H1 (cell line): ENCODE data around the gene ACSF3. TPM values are rescaled to one million over a fixed set of nuclear protein-coding genes. Genes with fewer than 3 reads are reported as not detected.
A peak's percentile ranks its signal among the peaks of the same experiment; 100 is the strongest.

Experiments used
- CTCF ChIA-PET: fragments of 300-600 bp; sonication (Branson Sonifier 250); formaldehyde crosslinking; loops from one replicate; lab custom pipeline; 2021; ENCODE audit not compliant: partially characterized antibody; lab: Charles Lee
- POLR2A ChIA-PET: fragments of 300-600 bp; sonication (Branson Sonifier 250); formaldehyde crosslinking; loops from one replicate; lab custom pipeline; 2021; ENCODE audit warnings: inconsistent platforms; ENCODE audit not compliant: partially characterized antibody; lab: Charles Lee
- DNase-seq, 2 experiments: peaks; one replicate each; pipeline versions ENCODE4 v3.0.0 to v3.0.0-alpha.2; 2010 to 2022; ENCODE audit warnings: low spot score in 2 of 2, low read depth in 1 of 2, mixed read lengths in 1 of 2
- FAIRE-seq: peaks from 2 replicates; lab custom pipeline; 2011; peaks lifted over from hg19 to GRCh38; lab: Jason Lieb, UNC
- H2AFZ ChIP-seq: 2 replicates; pipeline ENCODE4 v1.8.1; 2012; ENCODE audit warnings: low read length, inconsistent platforms
- H2AK5ac ChIP-seq: 2 replicates; pipeline ENCODE4 v1.6.1; 2013; ENCODE audit warnings: low read depth, low read length
- H2BK120ac ChIP-seq: replicated peaks from 2 replicates; pipeline ENCODE3; 2013; ENCODE audit warnings: low read depth, low read length, inconsistent platforms
- H2BK12ac ChIP-seq: 2 replicates; pipeline ENCODE4 v1.6.1; 2013; ENCODE audit warnings: low read depth, low read length
- H2BK15ac ChIP-seq: 2 replicates; pipeline ENCODE4 v1.6.1; 2013; ENCODE audit warnings: low read length
- H2BK20ac ChIP-seq: 2 replicates; pipeline ENCODE4 v1.6.1; 2013; ENCODE audit warnings: low read length
- H2BK5ac ChIP-seq: 2 replicates; pipeline ENCODE4 v1.6.1; 2013; ENCODE audit warnings: low read depth, low read length
- H3K14ac ChIP-seq: 2 replicates; pipeline ENCODE4 v1.6.1; 2013; ENCODE audit warnings: inconsistent platforms; ENCODE audit not compliant: insufficient read length
- H3K18ac ChIP-seq: 2 replicates; pipeline ENCODE4 v1.6.1; 2013; ENCODE audit warnings: low read length; ENCODE audit errors: extremely low read depth
- H3K23ac ChIP-seq: 2 replicates; pipeline ENCODE4 v1.6.1; 2013; ENCODE audit warnings: inconsistent platforms; ENCODE audit not compliant: insufficient read length
- H3K23me2 ChIP-seq: 2 replicates; pipeline ENCODE4 v1.6.1; 2013; ENCODE audit warnings: low read depth, low read length
- H3K27ac ChIP-seq: 2 replicates; pipeline ENCODE4 v1.6.1; 2011; ENCODE audit warnings: low read depth, low read length, inconsistent platforms
- H3K27me3 ChIP-seq, 4 experiments: replicated peaks in 1 of 4; 1 replicate in 1 of 4; 2 replicates in 3 of 4; pipeline versions ENCODE4 v1.6.1 to v1.8.1; 2011 to 2013; ENCODE audit warnings: low read length in 3 of 4, mild to moderate bottlenecking in 3 of 4, inconsistent platforms in 2 of 4, mixed read lengths in 2 of 4, moderate library complexity in 1 of 4; ENCODE audit not compliant: control insufficient read depth in 3 of 4, insufficient read depth in 3 of 4; ENCODE audit errors: extremely low read depth in 1 of 4
- H3K36me3 ChIP-seq, 4 experiments: 2 replicates each; pipeline versions ENCODE4 v1.6.1 to v1.8.1; 2011 to 2013; ENCODE audit warnings: mild to moderate bottlenecking in 4 of 4, low read length in 3 of 4, moderate library complexity in 2 of 4, control low read depth in 1 of 4, inconsistent platforms in 1 of 4; ENCODE audit not compliant: insufficient read depth in 4 of 4, control insufficient read depth in 2 of 4
- H3K4ac ChIP-seq: replicated peaks from 2 replicates; pipeline ENCODE3; 2013; ENCODE audit warnings: low read length, low read depth, mixed read lengths, inconsistent platforms; ENCODE audit not compliant: insufficient read length
- H3K4me1 ChIP-seq, 4 experiments: replicated peaks in 1 of 4; 1 replicate in 1 of 4; 2 replicates in 3 of 4; pipeline versions ENCODE4 v1.6.1 to v1.8.1; 2011 to 2013; ENCODE audit warnings: low read length in 3 of 4, inconsistent platforms in 2 of 4, mixed read lengths in 1 of 4; ENCODE audit not compliant: insufficient read depth in 4 of 4, control insufficient read depth in 3 of 4
- H3K4me2 ChIP-seq, 2 experiments: 2 replicates each; pipeline versions ENCODE4 v1.6.1 to v1.8.1; 2011 to 2013; ENCODE audit warnings: low read depth in 2 of 2, low read length in 2 of 2, control low read depth in 1 of 2, inconsistent platforms in 1 of 2, mild to moderate bottlenecking in 1 of 2; ENCODE audit not compliant: insufficient read depth in 1 of 2
- H3K4me3 ChIP-seq, 4 experiments: fragments of 200-600, 300-600 bp in 1 of 4; sonication (generic), shearing (Covaris generic), sonication (Bioruptor Twin) in 1 of 4; 2 replicates each; pipeline versions ENCODE4 v1.5.1 to v1.8.1; 2011 to 2016; ENCODE audit warnings: low read length in 4 of 4, low read depth in 3 of 4, control low read depth in 2 of 4, inconsistent platforms in 2 of 4, mild to moderate bottlenecking in 2 of 4, mixed read lengths in 1 of 4, moderate library complexity in 1 of 4; ENCODE audit not compliant: insufficient read depth in 2 of 4; ENCODE audit errors: extremely low read depth in 1 of 4
- H3K56ac ChIP-seq: replicated peaks from 2 replicates; pipeline ENCODE3; 2013; ENCODE audit warnings: low read depth, mild to moderate bottlenecking, mixed read lengths, low read length, inconsistent platforms; ENCODE audit not compliant: insufficient read length
- H3K79me1 ChIP-seq: 2 replicates; pipeline ENCODE4 v1.6.1; 2013; ENCODE audit warnings: low read depth, low read length, control low read depth
- H3K79me2 ChIP-seq, 2 experiments: 2 replicates each; pipeline versions ENCODE4 v1.6.1 to v1.8.1; 2012 to 2013; ENCODE audit warnings: low read length in 2 of 2, mild to moderate bottlenecking in 2 of 2, inconsistent platforms in 1 of 2; ENCODE audit not compliant: insufficient read depth in 2 of 2, control insufficient read depth in 1 of 2
- H3K9ac ChIP-seq, 4 experiments: replicated peaks in 1 of 4; 1 replicate in 1 of 4; 2 replicates in 3 of 4; pipeline versions ENCODE4 v1.6.1 to v1.8.1; 2011 to 2013; ENCODE audit warnings: low read depth in 3 of 4, low read length in 3 of 4, control low read depth in 2 of 4, mild to moderate bottlenecking in 2 of 4, moderate library complexity in 2 of 4, inconsistent platforms in 1 of 4; ENCODE audit errors: extremely low read depth in 1 of 4
- H3K9me3 ChIP-seq, 2 experiments: 2 replicates each; pipeline versions ENCODE4 v1.6.1 to v1.8.1; 2012 to 2013; ENCODE audit warnings: mild to moderate bottlenecking in 2 of 2, moderate library complexity in 2 of 2, control low read depth in 1 of 2, inconsistent platforms in 1 of 2, low read depth in 1 of 2, low read length in 1 of 2, mixed read lengths in 1 of 2; ENCODE audit not compliant: insufficient read depth in 2 of 2
- H4K20me1 ChIP-seq, 2 experiments: replicated peaks in 1 of 2; 2 replicates each; pipeline versions ENCODE3 to v1.8.1; 2011 to 2013; ENCODE audit warnings: inconsistent platforms in 2 of 2, low read length in 2 of 2, mild to moderate bottlenecking in 1 of 2; ENCODE audit not compliant: insufficient read depth in 2 of 2, control insufficient read depth in 1 of 2
- H4K5ac ChIP-seq: 2 replicates; pipeline ENCODE4 v1.6.1; 2013; ENCODE audit warnings: low read length, low read depth, mixed read lengths, inconsistent platforms; ENCODE audit not compliant: insufficient read length
- H4K8ac ChIP-seq: 2 replicates; pipeline ENCODE4 v1.8.0; 2013; ENCODE audit warnings: mild to moderate bottlenecking, moderate library complexity, low read length, inconsistent platforms; ENCODE audit not compliant: insufficient read depth; ENCODE audit errors: extremely low read depth
- H4K91ac ChIP-seq: replicated peaks from 2 replicates; pipeline ENCODE3; 2013; ENCODE audit warnings: low read length, mixed read lengths, inconsistent platforms; ENCODE audit not compliant: insufficient read length
- ASH2L ChIP-seq: fragments of 200-600, 300-600 bp; sonication (generic); IDR thresholded peaks from one replicate; pipeline ENCODE4 v1.7.1; 2017; ENCODE audit warnings: low read length
- BACH1 ChIP-seq: IDR thresholded peaks from 2 replicates; pipeline ENCODE4 v1.6.1; 2012; ENCODE audit warnings: low read length, improper control_type of control experiment
- KDM1A ChIP-seq: fragments of 200-600, 300-600 bp; sonication (generic); IDR thresholded peaks from 2 replicates; pipeline ENCODE4 v1.7.1; 2016; ENCODE audit warnings: mild to moderate bottlenecking, low read length, borderline replicate concordance
- KDM5A ChIP-seq: fragments of 200-600 bp; IDR thresholded peaks from 2 replicates; pipeline ENCODE4 v1.7.1; 2012; ENCODE audit warnings: mild to moderate bottlenecking, low read length, inconsistent platforms, mixed read lengths
- SIN3A ChIP-seq, 2 experiments: IDR thresholded peaks in 1 of 2; conservative IDR thresholded peaks in 1 of 2; 2 replicates each; pipeline ENCODE4 v1.6.1; 2011 to 2012; ENCODE audit warnings: low read length in 2 of 2, improper control_type of control experiment in 1 of 2, low read depth in 1 of 2, mild to moderate bottlenecking in 1 of 2
- TEAD4 ChIP-seq: IDR thresholded peaks from 2 replicates; pipeline ENCODE4 v1.6.1; 2012; ENCODE audit warnings: low read depth, low read length, inconsistent platforms, mixed read lengths
- WGBS, 2 experiments: shearing (Covaris generic) in 1 of 2; methylation state at CpG; one replicate each; pipeline versions ENCODE4 v1.1.6 to v1.1.7; 2013 to 2015; ENCODE audit warnings: low lambda C conversion rate in 2 of 2, mixed read lengths in 2 of 2, inconsistent platforms in 1 of 2, low coverage in 1 of 2, missing lambda C conversion rate in 1 of 2; ENCODE audit not compliant: insufficient replicate concordance in 2 of 2, insufficient coverage in 1 of 2, insufficient read length in 1 of 2; ENCODE audit errors: extremely low coverage in 1 of 2, missing lambda C conversion rate in 1 of 2; 5-methylcytosine and 5-hydroxymethylcytosine counted together
- polyA plus RNA-seq, 7 experiments: library from polyadenylated mRNA; depleted of rRNA in 3 of 7; stranded (reverse) in 5 of 7; unstranded in 2 of 7; fragments of >200 nt in 5 of 7; fragments of 200-250 nt in 2 of 7; gene quantifications; 1 replicate in 5 of 7; 2 replicates in 1 of 7; 4 replicates in 1 of 7; pipeline versions ENCODE4 v1.2.1 to v1.2.3, GENCODE V29; 2011 to 2013; ENCODE audit warnings: missing spikeins in 2 of 7, mixed read lengths in 2 of 7
- total RNA-seq: library from RNA; stranded (reverse); fragmentation: NEBNext Ultra II Directional; extraction: Animal tissue kit (Norgen Biotek cat#: 25700); gene quantifications from 2 replicates; pipeline ENCODE4 v1.2.1, GENCODE V29; 2021
- TF ChIP-seq, protein P1 (sequence below): IDR thresholded peaks from 2 replicates; pipeline ENCODE4 v1.6.1; 2012; ENCODE audit warnings: inconsistent platforms
- TF ChIP-seq, protein P2 (sequence below): IDR thresholded peaks from 2 replicates; pipeline ENCODE4 v1.6.1; 2012; ENCODE audit warnings: low read length, inconsistent platforms

The ACSF3 gene
- total and polyA plus RNA-seq, 2 of the 8 experiments (the other 6 are each of a cell fraction or from before 2014, with no cell fraction given), result 15.6 to 22.9 TPM

DNA sequence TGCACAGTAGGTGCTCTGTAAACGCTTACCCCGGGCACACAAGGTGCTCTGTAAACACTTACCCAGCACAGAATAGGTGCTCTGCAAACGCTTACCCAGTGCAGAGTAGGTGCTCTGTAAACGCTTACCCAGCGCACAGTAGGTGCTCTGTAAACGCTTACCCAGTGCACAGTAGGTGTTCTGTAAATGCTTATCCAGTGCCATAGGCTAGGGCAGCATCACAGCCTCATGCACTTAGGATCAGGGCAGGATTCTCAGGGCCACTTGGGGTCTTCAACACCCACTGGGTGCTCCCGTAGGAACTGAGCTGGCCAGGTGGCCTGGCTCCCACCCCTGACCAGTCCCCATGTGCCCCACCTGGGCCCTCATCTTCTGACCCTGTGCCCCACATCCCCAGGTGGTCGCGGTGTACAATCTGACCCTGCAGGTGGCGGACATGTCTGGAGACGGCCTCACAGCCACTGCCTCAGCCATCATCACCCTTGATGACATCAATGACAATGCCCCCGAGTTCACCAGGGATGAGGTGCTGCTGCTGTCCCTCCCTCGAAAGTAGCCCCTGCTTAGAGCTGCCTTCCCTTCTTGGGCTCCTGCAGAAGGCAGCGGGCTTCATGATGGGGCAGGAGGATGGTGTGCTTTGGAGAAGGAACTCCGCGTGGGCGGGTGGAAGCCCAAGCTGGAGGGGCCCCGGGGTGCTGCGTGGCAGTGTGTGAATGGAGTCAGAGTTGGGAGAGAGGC is 93.5 kb downstream of the ACSF3 start:
- H3K56ac ChIP-seq, result no peak overlapping the region
- no peak overlapping the region for H2BK20ac ChIP-seq
- ChIA-PET CTCF (interaction anchor here (1.1 kb wide), 1 partner anchor 31 kb away, joined by 3 read pairs; no protein-coding TSS in a partner anchor), POLR2A (interaction anchor here (0.6 to 0.9 kb wide), 2 partner anchors 10 to 30 kb away, joined by 3 read pairs; partner anchors contain the start of gene ZNF778)
- H2AK5ac ChIP-seq, result no peak overlapping the region
- no peak overlapping the region for H4K91ac ChIP-seq
- no peak overlapping the region for H3K14ac ChIP-seq
- no peak overlapping the region for H3K18ac ChIP-seq
- no peak overlapping the region for H3K4me2 ChIP-seq
- peaks cover 0 to 9% (median 6%) of the 10 kb centered on the region in 4 experiments; a peak in 6 of 7 replicates for H3K27me3 ChIP-seq
- no peaks in the 10 kb centered on the region; a peak in 1 of 4 replicates for H3K9me3 ChIP-seq
- no peaks in the 10 kb centered on the region for H3K79me1 ChIP-seq
- H3K4me3 ChIP-seq, result no peak overlapping the region
- H3K4ac ChIP-seq, result no peak overlapping the region
- no peak overlapping the region for H2AFZ ChIP-seq
- H2BK12ac ChIP-seq, result no peak overlapping the region
- H3K79me2 ChIP-seq, result no peaks in the 10 kb centered on the region
- H4K20me1 ChIP-seq, result peaks cover 0 to 4% of the 10 kb centered on the region in 2 experiments
- H3K23ac ChIP-seq, result no peak overlapping the region
- H3K27ac ChIP-seq, result no peak overlapping the region
- no peaks in the 10 kb centered on the region for H3K36me3 ChIP-seq
- H2BK5ac ChIP-seq, result no peak overlapping the region
- H4K5ac ChIP-seq, result no peak overlapping the region
- no peak overlapping the region for H2BK15ac ChIP-seq
- peak in 1 of 2 experiments; percentile 50 for DNase-seq
- peaks cover 4% of the 10 kb centered on the region; the same call in 1 of the 2 replicates for H3K23me2 ChIP-seq
- no peak for FAIRE-seq
- H3K4me1 ChIP-seq, result no peaks in the 10 kb centered on the region; a peak in 1 of 7 replicates
- H4K8ac ChIP-seq, result no peak overlapping the region
- 82% methylated on average over 18 of the region's 19 CpGs; no CpG with 5 or more reads in 1 of the 2 experiments for WGBS, 2 experiments
- no peak overlapping the region for H3K9ac ChIP-seq
- H2BK120ac ChIP-seq, result no peak overlapping the region
- TF ChIP-seq KDM1A, result no peak; the same call in 1 of the 2 replicates
- no peak for TF ChIP-seq BACH1
- TF ChIP-seq SIN3A (conservative IDR thresholded peaks at IDR 0.05 in 1 of 2, IDR thresholded peaks at IDR 0.05 in 1 of 2; ENCODE audit: low read depth in 1 of 2, low read length in 2 of 2), result no peak
- no peak for TF ChIP-seq KDM5A
- no peak for TF ChIP-seq TEAD4
- TF ChIP-seq, protein P1, sequence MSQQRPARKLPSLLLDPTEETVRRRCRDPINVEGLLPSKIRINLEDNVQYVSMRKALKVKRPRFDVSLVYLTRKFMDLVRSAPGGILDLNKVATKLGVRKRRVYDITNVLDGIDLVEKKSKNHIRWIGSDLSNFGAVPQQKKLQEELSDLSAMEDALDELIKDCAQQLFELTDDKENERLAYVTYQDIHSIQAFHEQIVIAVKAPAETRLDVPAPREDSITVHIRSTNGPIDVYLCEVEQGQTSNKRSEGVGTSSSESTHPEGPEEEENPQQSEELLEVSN, result no peak
- TF ChIP-seq, protein P2, sequence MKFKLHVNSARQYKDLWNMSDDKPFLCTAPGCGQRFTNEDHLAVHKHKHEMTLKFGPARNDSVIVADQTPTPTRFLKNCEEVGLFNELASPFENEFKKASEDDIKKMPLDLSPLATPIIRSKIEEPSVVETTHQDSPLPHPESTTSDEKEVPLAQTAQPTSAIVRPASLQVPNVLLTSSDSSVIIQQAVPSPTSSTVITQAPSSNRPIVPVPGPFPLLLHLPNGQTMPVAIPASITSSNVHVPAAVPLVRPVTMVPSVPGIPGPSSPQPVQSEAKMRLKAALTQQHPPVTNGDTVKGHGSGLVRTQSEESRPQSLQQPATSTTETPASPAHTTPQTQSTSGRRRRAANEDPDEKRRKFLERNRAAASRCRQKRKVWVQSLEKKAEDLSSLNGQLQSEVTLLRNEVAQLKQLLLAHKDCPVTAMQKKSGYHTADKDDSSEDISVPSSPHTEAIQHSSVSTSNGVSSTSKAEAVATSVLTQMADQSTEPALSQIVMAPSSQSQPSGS, result no peak
- TF ChIP-seq ASH2L, result no peak
